ENCODE results near the gene HOXB7.

Gene HOXB7

GRCh38 chr17:48592577-48592976, 18.2 kb downstream of the HOXB7 start:
- Mint-ChIP-seq H3K27me3 (ENCODE audit: low read depth) (peaks cover 89% of the 10 kb centered on the region), H3K36me3 (ENCODE audit: low read depth) (peaks cover 6% of the 10 kb centered on the region), H3K4me3 (peak overlapping the region; percentile 81), H3K4me1 (ENCODE audit: low read depth) (peaks cover 45% of the 10 kb centered on the region), H3K9me3 (no peaks in the 10 kb centered on the region), H3K27ac (peak overlapping the region; percentile 2)

- H3K4me1 Mint-ChIP-seq (ENCODE audit: low read depth), result peaks cover 45% of the 10 kb centered on the region
- peaks cover 6% of the 10 kb centered on the region for H3K36me3 Mint-ChIP-seq (ENCODE audit: low read depth)
- no peaks in the 10 kb centered on the region for H3K9me3 Mint-ChIP-seq
- H3K4me3 Mint-ChIP-seq, result no peak overlapping the region
- peaks cover 89% of the 10 kb centered on the region for H3K27me3 Mint-ChIP-seq (ENCODE audit: low read depth)
- H3K27ac Mint-ChIP-seq, result no peak overlapping the region
Observed at GRCh38 chr17:48592057-48592514, 18.7 kb downstream of the HOXB7 start.

- H3K9me3 Mint-ChIP-seq, result no peaks in the 10 kb centered on the region
- peaks cover 44% of the 10 kb centered on the region for H3K4me1 Mint-ChIP-seq (ENCODE audit: low read depth)
- H3K36me3 Mint-ChIP-seq (ENCODE audit: low read depth), result peaks cover 6% of the 10 kb centered on the region
- H3K27me3 Mint-ChIP-seq (ENCODE audit: low read depth), result peaks cover 87% of the 10 kb centered on the region
- no peak overlapping the region for H3K27ac Mint-ChIP-seq
- peak overlapping the region; percentile 33 for H3K4me3 Mint-ChIP-seq
Observed at GRCh38 chr17:48591255-48592056, 19.4 kb downstream of the HOXB7 start.

GRCh38 chr17:48590607-48591161, 20.1 kb downstream of the HOXB7 start:
- H3K4me1 Mint-ChIP-seq (ENCODE audit: low read depth), result peaks cover 48% of the 10 kb centered on the region
- H3K27ac Mint-ChIP-seq, result no peak overlapping the region

GRCh38 chr17:48589831-48590606, 20.8 kb downstream of the HOXB7 start, which contains the start of gene HOXB3:
TSS of gene HOXB3 (minus strand) at chr17:48590241. CDS start at chr17:48552474, 37,767 bp downstream.
- no peak within 1 kb of the TSS for H3K4me3 Mint-ChIP-seq
- H3K27me3 Mint-ChIP-seq (ENCODE audit: low read depth), result peaks cover 86% of the 10 kb centered on the region
- peaks cover 53% of the 10 kb centered on the region for H3K4me1 Mint-ChIP-seq (ENCODE audit: low read depth)
- H3K27ac Mint-ChIP-seq, result no peak within 1 kb of the TSS
- H3K36me3 Mint-ChIP-seq (ENCODE audit: low read depth), result peaks cover 6% of the 10 kb centered on the region
- H3K9me3 Mint-ChIP-seq, result no peaks in the 10 kb centered on the region

More at GRCh38 chr17:48590607-48591161, 20.1 kb downstream of the HOXB7 start:
- Mint-ChIP-seq H3K4me3 (no peak overlapping the region), H3K27me3 (ENCODE audit: low read depth) (peaks cover 87% of the 10 kb centered on the region), H3K36me3 (ENCODE audit: low read depth) (peaks cover 6% of the 10 kb centered on the region), H3K9me3 (no peaks in the 10 kb centered on the region)

GRCh38 chr17:48589060-48589830, 21.6 kb downstream of the HOXB7 start:
- Mint-ChIP-seq H3K4me3 (no peak overlapping the region), H3K9me3 (no peaks in the 10 kb centered on the region), H3K27ac (no peak overlapping the region), H3K4me1 (ENCODE audit: low read depth) (peaks cover 56% of the 10 kb centered on the region), H3K27me3 (ENCODE audit: low read depth) (peaks cover 84% of the 10 kb centered on the region), H3K36me3 (ENCODE audit: low read depth) (peaks cover 6% of the 10 kb centered on the region)

- Mint-ChIP-seq H3K27ac (peak overlapping the region; percentile 11), H3K36me3 (ENCODE audit: low read depth) (peaks cover 6% of the 10 kb centered on the region), H3K4me1 (ENCODE audit: low read depth) (peaks cover 51% of the 10 kb centered on the region), H3K9me3 (no peaks in the 10 kb centered on the region), H3K27me3 (ENCODE audit: low read depth) (peaks cover 83% of the 10 kb centered on the region), H3K4me3 (no peak overlapping the region)
Observed at GRCh38 chr17:48588528-48588927, 22.3 kb downstream of the HOXB7 start.

GRCh38 chr17:48588074-48588415, 22.8 kb downstream of the HOXB7 start:
- H3K27ac Mint-ChIP-seq, result peak overlapping the region; percentile 21
- no peak overlapping the region for H3K4me3 Mint-ChIP-seq
- H3K27me3 Mint-ChIP-seq (ENCODE audit: low read depth), result peaks cover 82% of the 10 kb centered on the region
- H3K9me3 Mint-ChIP-seq, result no peaks in the 10 kb centered on the region
- H3K36me3 Mint-ChIP-seq (ENCODE audit: low read depth), result peaks cover 7% of the 10 kb centered on the region
- peaks cover 49% of the 10 kb centered on the region for H3K4me1 Mint-ChIP-seq (ENCODE audit: low read depth)

GRCh38 chr17:48587276-48588073, 23.3 kb downstream of the HOXB7 start:
- Mint-ChIP-seq H3K4me1 (ENCODE audit: low read depth) (peaks cover 49% of the 10 kb centered on the region), H3K27ac (peak overlapping the region; percentile 21), H3K27me3 (ENCODE audit: low read depth) (peaks cover 82% of the 10 kb centered on the region)

GRCh38 chr17:48586355-48587258, 24.2 kb downstream of the HOXB7 start:
- Mint-ChIP-seq H3K4me3 (peak overlapping the region; percentile 93), H3K9me3 (no peaks in the 10 kb centered on the region), H3K36me3 (ENCODE audit: low read depth) (peaks cover 7% of the 10 kb centered on the region), H3K27ac (peak overlapping the region; percentile 12), H3K4me1 (ENCODE audit: low read depth) (peaks cover 53% of the 10 kb centered on the region), H3K27me3 (ENCODE audit: low read depth) (peaks cover 82% of the 10 kb centered on the region)

More at GRCh38 chr17:48587276-48588073, 23.3 kb downstream of the HOXB7 start:
- Mint-ChIP-seq H3K36me3 (ENCODE audit: low read depth) (peaks cover 7% of the 10 kb centered on the region), H3K4me3 (peak overlapping the region; percentile 29), H3K9me3 (no peaks in the 10 kb centered on the region)

- Mint-ChIP-seq H3K4me1 (ENCODE audit: low read depth) (peaks cover 63% of the 10 kb centered on the region), H3K4me3 (peak overlapping the region; percentile 93)
Observed at GRCh38 chr17:48584223-48584741, 26.5 kb downstream of the HOXB7 start.

GRCh38 chr17:48583708-48584222, 27.1 kb downstream of the HOXB7 start:
- H3K36me3 Mint-ChIP-seq (ENCODE audit: low read depth), result peaks cover 8% of the 10 kb centered on the region
- H3K4me3 Mint-ChIP-seq, result peak overlapping the region; percentile 93
- no peaks in the 10 kb centered on the region for H3K9me3 Mint-ChIP-seq
- H3K4me1 Mint-ChIP-seq (ENCODE audit: low read depth), result peaks cover 66% of the 10 kb centered on the region
- no peak overlapping the region for H3K27ac Mint-ChIP-seq
- peaks cover 83% of the 10 kb centered on the region for H3K27me3 Mint-ChIP-seq (ENCODE audit: low read depth)

More at GRCh38 chr17:48584223-48584741, 26.5 kb downstream of the HOXB7 start:
- H3K36me3 Mint-ChIP-seq (ENCODE audit: low read depth), result peaks cover 7% of the 10 kb centered on the region
- no peak overlapping the region for H3K27ac Mint-ChIP-seq
- peaks cover 83% of the 10 kb centered on the region for H3K27me3 Mint-ChIP-seq (ENCODE audit: low read depth)
- no peaks in the 10 kb centered on the region for H3K9me3 Mint-ChIP-seq

Data from T-helper 1 cell treated with Interleukin-12 subunit alpha and Interleukin-12 subunit beta and Interleukin-4 antibody, amounts not matched to agents 30 μg/mL and 1 μg/mL, for 36 hours (primary cell).